Esophagus squamous epithelium (tissue), 4 donors: ENCODE data around the gene EML1.

ENCODE experiments used
- POLR2A ChIP-seq, 4 donors: fragments of 450-650 bp; IDR thresholded peaks; one replicate each; pipeline ENCODE4 v1.6.1; 2017; ENCODE audit warnings: antibody characterized with exemption in 4 of 4, mild to moderate bottlenecking in 4 of 4, moderate library complexity in 3 of 4
- TF ChIP-seq, protein P1 (sequence below), 6 experiments: fragments of 450-650 bp in 4 of 6; fragments of 200-600 bp in 2 of 6; sonication (generic) in 2 of 6; IDR thresholded peaks; one replicate each; pipeline ENCODE4 v1.5.1; 2016 to 2019; ENCODE audit warnings: antibody characterized with exemption in 6 of 6, mild to moderate bottlenecking in 4 of 6, moderate library complexity in 4 of 6

GRCh38 chr14:99794151-99794780 lies 1.1 kb downstream of the EML1 start:
- no peak for TF ChIP-seq POLR2A (IDR thresholded peaks at IDR 0.05)
- TF ChIP-seq, protein P1, sequence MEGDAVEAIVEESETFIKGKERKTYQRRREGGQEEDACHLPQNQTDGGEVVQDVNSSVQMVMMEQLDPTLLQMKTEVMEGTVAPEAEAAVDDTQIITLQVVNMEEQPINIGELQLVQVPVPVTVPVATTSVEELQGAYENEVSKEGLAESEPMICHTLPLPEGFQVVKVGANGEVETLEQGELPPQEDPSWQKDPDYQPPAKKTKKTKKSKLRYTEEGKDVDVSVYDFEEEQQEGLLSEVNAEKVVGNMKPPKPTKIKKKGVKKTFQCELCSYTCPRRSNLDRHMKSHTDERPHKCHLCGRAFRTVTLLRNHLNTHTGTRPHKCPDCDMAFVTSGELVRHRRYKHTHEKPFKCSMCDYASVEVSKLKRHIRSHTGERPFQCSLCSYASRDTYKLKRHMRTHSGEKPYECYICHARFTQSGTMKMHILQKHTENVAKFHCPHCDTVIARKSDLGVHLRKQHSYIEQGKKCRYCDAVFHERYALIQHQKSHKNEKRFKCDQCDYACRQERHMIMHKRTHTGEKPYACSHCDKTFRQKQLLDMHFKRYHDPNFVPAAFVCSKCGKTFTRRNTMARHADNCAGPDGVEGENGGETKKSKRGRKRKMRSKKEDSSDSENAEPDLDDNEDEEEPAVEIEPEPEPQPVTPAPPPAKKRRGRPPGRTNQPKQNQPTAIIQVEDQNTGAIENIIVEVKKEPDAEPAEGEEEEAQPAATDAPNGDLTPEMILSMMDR (IDR thresholded peaks at IDR 0.05) = no peak
